HG03378 (cell line): ENCODE results near the gene SV2B.

Source experiments
- ATAC-seq: cut with Tn5 transposase; IDR thresholded peaks from one replicate; pipeline ENCODE4 v1.9.1; 2021; ENCODE audit warnings: mild to moderate bottlenecking, moderate library complexity; ENCODE audit not compliant: unreplicated experiment

Gene SV2B

DNA sequence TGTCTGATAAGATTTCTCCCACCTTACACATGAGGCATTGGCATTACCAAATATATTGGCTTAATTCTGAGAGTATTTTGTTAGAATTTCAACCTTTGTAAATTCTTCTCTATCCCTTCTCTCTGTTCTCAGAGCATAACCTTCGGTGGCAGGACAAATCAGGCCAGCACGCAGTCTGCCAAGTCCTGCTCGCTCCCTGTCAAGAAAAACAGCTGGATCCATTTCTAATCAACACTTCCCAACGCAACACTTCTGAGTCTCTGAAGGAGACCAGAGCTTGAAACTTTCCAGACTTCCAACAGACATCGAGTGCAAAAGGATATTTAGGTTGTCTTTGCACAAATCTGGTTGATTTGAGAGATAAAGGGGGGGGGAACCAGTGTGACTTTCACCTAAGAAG, 125.7 kb downstream of the SV2B start:
- ATAC-seq, result no peak

DNA sequence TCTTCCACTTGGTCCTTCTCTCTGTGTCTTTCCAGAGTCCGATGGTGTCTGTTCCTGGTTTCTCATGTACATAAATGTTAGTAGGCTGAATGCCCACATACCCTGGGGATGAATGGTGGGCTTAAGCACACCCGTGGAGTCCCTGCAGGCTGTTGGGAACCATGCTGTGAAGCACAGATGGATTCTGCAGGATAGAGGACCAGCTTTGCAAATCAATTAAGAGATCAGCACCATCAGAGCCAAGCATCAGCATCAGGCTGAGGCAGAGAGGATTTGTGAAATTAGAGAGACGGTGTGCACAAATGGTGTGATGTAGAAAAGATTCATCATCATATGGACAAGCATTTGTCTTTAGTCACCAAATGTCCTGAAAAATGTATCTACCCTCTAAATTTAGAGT, 127.1 kb downstream of the SV2B start:
- ATAC-seq, result no peak

DNA sequence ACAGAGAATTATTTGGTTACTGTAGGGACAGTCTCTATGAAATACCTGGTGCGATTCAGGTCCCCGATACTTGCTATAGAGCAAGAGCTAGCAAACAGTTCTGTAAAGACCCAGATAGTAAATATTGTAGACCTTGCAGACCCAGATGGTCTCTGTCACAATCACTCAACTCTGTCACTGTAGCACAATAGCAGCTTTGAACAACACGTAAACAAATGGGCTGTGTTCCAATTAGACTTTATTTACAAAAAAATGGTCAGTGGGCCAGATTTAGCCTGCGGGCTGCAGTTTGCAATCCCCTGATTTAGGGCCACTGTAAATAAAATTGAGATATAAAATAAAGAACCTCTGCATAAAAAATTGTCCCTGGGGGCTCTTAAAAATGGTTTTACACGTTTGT, 127.7 kb downstream of the SV2B start:
- no peak for ATAC-seq

DNA sequence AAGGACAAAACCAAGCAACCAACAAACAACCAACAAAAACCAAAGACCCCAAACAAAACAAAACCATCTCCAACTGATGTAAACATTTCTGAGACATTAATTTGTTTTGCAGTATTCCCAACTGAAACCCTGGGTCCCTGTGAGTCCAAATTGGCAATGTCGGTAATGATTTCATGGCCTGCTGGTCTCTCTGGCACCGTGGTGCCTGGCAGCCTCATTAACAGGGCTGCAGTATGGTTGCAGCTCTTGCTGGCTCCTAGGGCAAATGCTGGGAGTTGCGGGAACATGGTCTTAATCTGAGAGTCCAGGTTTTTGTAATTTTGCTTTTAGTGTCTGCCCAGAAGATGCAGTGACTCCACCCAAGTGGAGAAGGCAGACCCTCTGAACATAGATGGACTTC, 128.3 kb downstream of the SV2B start:
- no peak for ATAC-seq

DNA sequence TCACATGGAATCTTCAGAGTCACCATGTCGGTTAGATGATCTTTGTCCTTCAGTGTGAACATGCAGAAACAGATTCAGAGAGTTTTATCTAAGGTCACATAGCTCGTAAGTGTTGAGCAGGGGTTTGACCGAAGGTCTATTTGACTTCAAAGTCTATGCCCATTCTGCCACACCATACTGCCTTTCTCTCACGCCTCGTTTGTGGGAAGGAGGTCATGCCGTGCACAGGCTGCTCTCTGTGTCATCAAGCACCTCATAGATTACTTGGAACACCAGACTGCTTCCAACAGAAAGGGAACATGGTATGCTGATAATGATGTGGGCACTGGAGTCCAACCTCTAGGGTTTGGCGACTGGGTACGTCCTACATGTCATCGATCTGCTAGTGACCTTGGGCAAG, 128.8 kb downstream of the SV2B start:
- no peak for ATAC-seq

DNA sequence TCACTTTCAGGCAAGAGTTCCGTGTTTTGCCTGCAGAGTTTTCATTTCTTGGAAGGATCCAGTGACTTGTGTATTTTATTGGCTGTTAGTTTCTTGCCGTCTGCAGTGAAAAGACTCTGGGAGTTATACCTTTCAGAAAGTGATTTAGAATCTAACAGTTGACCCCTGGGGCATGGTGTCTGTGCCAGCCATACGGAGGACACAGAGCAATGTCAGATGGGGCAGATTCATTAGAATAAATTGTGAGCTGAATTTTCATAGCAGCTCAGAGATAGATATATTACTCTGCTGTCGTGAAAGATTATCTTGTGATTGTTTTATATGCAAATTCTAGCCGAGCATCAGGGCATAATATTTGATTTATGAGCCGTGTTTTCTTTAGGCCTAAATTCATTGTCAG, 131.6 kb downstream of the SV2B start:
- no peak for ATAC-seq

DNA sequence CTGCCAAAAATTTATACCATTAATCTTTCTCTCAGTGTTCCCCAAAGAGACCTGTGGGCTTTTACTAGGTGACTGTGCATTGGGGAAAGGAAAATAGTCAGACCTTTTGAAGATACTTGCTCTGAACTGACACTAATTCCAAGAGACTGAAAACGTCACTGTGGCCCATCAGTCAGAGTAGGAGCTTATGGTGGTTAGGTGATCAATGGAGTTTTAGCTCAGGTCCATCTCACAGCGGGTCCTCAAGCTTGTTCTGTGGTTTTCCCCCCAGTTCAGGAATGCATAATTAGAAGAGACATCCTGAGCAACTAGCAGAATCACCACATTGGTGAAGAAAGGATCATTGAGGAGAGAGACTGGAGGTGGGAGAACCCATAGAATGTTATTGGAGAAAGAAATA, 134.7 kb downstream of the SV2B start:
- ATAC-seq, result no peak

DNA sequence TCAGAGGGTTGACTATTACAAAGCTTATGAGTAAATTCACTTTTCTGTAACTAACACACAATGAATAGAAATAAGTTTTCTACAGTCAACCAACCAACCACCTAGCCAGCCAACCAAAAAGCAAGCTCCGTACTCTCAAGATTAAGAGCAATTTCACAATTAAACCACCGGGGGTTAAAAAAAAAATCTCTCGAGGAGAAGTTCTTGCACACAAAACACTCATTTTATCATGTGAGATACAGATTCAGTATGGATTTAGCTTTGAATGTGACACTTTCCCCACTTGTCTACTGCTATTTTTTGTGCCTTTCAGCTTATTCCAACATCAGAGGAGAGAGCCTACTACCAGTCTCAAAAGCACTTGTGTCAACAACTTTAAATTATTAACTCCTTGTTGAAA, 135.3 kb downstream of the SV2B start:
- ATAC-seq, result no peak

DNA sequence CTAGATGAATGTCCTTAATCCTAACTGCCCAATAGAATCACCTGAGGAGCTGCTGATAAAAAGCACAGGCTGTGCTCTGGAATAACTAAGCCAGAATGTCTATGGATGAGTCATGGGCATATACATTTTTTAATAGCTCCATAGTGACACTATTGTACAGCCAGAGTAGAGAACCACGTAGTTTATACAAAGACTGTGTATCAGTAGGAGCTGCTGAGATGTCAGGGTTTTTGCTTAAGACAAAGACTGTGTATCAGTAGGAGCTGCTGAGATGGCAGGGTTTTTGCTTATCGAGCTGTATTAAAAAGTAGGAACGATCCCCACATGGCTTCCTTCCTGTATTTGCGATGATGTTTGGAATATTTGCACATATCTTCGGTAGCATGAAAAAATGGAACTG, 137.4 kb downstream of the SV2B start:
- ATAC-seq, result no peak

DNA sequence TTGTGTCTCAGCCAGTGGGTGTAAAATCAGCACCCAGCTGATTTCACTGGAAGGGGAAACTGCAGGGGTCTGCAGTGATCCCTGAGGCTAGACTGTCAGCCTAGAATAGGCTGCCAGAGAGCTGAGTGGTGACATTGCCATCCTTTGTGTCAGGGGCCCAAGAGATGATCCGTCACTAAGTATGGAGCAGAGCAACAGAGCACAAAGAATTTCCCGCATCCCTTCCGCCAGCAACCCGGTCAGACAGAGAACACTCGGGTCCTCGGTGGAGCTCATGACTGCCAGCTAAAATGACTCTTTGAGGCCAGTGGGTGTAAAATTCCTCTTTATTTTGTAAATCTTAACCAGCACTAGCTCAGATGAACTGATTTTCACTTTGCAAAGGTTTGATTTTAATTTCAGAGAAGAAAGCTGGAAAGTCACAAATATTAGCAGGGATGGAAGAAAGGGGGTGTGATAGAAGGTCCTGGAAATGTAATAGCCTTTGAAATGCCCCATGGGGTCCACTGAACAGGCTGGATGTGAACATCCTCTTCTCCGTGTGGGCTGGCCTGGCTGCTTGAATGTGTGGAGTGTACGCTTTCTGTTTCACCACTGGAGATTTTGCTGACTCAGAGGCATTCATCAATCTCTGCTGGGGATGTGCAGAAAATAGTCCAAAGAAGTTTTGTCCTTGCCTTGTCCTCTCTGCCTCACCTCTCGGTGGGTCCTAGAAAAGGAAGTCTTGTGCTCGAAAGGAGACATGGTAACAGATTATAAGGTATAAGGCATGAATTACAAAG, 138.8 kb downstream of the SV2B start:
- no peak for ATAC-seq

DNA sequence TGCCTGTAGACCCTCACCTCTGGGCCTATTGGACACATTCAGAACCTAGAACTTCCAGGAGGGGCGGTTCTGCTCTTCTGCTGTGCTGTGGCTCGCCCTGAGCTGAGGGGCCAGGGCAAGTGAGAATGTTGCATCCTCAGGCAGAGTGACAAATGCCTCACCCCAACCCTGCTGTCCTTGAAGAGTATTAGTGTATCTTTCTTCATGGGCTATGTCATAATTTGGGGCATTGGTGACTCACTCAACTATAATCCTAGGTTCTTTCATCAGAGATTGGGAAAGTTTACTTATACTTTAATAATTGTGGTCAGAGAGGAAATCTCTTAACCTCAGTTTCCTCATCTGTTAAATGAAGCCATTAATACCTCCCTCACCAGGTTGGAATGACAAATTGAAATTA, 143.8 kb downstream of the SV2B start:
- ATAC-seq, result no peak

DNA sequence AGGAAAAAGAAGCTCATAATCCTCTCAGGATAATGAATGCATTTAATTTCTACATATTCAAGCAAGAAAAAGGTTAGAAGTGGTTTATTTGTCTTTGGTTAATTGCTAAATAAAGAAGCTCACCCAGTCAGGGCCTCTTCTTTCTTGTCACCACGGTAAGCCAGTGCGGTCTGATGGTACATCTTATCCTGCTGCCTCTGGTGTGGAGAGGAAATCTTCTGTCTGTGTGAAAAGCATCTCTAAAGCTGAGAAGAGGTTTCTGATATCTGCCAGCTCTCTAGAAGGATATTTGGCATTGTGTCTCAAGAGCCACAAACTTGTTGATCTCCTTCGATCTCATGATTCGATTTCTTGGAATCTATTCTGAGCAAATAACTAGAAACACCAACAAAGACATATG, 144.9 kb downstream of the SV2B start:
- ATAC-seq, result no peak

DNA sequence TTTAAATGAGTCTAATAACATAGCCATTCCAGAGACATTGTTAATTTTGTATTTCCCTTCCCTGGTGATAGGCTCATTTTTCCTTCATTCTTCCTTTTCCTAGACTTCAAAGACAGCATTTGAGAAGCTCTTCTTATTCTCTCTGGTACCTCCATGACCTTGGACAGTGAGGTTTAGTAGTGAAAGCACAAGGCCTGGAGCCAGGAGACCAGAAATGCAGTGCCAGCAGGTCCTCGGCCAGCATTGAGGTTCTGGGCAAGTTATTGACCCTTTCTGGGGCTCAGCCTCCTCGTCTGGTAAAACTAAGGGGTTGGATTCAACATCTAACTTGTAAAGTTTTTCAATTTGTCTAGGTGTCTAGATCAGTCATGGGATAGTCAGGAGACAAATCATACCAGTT, 146.9 kb downstream of the SV2B start:
- no peak for ATAC-seq

DNA sequence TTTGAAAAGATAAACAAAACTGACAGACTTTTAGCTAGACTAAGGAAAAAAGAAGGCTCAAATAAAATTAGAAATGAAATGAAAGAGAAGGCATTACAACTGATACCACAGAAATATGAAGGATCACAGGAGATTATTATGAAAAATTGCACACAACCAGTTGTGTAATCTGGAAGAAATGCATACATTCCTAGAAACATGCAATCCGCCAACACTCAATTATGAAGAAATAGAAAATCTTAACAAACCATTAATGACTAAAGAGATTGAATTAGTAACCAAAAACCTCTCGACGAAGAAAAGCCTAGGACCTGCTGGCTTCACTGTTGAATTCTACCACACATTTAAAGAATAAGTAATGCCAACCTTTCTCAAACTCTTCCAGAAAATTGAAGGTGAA, 149.5 kb downstream of the SV2B start:
- ATAC-seq, result no peak

DNA sequence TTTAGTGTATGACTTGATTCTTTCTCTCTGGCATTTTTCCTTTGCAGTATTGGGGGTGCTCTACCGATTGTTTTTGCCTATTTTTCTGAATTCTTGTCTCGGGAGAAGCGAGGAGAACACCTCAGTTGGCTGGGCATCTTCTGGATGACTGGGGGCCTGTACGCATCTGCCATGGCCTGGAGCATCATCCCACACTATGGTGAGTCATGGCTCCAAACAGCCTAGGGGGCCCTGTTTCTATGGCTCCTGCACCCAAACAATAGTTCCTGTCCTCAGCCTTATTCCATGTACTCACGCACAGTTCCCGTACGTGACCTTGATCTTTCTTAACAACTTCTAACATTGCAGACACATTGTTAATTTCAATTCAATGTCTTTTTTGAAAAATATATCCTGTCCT, 152.3 kb downstream of the SV2B start:
- no peak for ATAC-seq

DNA sequence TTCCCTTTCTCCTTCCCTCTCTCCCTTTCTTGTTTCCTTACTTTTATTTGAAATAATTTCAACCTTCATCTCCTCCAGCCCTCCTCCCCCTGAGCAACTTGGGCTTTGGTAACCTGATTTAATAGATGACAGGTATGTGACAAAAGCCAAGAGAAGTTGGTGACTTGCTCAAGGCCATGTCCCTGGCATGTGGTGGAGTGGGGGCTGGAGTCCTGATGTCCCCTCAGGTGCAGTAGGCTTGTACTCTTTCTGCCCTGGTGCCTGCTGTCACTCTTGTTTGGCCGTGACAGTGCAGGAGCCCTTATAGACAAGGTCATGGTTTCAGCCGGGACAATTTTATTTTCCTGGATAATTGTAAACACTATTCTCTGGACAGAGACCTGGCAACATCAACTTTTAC, 152.7 kb downstream of the SV2B start:
- no peak for ATAC-seq

DNA sequence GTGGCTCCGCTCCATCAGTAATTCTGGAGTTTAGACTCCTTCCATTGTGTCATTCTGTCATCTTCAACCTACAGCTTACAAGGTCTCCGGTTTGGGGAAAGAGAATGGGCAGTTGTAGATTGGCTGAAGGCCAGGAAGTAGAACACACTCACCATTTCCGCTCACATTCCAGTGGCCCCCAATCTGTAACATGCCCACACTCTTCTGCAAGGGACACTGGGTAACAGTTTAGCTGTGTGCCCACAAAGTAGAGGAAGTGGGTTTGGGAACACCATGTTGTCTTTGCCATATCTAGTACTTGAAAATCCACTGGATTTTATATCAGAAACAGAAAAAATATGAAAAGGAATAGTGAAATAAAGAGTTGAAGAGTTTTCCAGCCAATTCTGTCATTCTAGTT, 153.5 kb downstream of the SV2B start:
- ATAC-seq, result no peak

DNA sequence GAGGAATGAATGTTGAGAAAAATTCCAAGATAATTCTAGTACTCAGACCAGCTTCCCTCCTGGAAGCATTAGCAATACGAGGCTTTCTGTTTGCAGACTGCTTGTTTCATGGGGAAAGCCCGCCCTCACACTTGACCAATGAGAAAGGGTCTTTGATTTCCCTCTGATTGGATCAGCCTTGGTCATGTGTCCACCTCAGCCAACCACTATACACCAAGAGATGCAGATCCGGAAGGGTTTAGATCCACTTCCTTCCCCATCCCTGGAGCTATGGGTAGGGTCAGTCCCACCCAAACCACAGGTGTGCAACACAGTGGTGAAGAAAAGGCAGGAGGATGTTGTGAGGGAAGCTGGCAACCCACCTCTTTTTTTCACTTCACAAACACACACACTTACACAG, 154.7 kb downstream of the SV2B start:
- ATAC-seq, result no peak

DNA sequence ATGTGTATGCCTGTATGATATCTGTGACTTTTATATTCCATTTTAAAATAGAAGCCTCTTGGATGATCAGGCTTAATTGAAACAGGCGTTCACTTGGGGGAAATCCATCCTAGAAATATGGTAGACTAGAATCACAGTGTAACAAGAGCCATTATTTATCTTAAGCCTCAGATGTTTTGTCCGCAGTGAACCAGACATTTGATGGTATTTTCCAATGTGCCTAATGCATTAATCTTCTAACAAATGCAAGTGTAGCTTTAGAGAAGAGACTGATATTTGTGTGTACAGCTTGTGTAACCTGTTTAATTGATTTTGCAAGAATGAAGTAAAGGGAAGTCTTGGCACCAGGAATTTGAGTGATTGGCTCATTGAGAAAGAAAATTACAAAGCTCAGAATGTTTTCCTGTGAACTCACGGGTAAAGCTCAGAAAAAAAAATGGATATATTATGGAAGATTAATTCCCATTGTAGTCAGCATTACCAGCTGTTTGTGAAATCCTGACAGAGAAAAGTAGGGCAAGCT, 155.7 kb downstream of the SV2B start:
- ATAC-seq, result no peak

DNA sequence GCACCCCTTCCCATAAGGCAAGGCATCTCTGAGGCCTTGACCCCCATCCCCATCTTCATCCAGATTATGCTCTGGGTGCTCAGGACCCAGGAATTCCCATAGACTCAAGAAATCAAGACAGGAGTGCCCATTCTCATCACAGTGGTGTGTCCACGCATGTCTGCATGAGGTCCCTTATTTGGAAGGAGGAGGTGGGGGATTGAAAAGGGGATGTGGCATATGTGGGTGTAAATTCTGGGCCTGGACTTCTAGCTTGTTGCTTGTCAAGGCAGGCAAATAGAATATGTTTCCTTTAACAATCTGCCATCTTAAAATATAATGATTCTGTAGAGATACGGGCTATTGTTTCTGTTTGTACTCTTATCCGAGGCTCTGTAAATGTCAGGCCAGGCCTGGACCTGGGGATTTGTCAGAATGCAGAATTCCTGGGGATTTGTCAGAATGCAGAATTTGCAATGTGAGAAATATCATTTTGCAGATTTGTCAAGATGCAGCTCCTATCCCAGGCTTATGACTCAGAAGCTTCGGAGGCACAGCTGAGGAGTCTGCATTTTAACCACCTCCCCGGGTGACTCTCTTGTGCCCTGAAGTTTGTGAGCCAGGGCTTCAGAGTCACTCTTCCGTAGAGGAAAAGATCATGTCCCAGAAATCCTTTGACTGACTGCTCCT, 157.8 kb downstream of the SV2B start:
- ATAC-seq, result no peak

DNA sequence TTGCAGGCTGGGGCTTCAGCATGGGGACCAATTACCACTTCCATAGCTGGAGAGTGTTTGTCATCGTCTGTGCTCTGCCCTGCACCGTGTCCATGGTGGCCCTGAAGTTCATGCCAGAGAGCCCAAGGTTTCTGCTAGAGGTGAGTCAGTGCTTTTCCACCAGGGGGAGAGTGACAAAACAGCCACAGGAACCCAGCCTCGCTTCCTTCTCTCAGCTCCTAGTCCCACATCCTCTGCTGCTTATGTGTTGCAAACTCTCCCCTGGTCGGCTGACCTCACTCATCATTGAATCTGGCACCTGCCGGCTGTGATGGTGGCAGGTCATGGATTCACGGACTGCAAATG, 158.3 kb downstream of the SV2B start:
- no peak for ATAC-seq

DNA sequence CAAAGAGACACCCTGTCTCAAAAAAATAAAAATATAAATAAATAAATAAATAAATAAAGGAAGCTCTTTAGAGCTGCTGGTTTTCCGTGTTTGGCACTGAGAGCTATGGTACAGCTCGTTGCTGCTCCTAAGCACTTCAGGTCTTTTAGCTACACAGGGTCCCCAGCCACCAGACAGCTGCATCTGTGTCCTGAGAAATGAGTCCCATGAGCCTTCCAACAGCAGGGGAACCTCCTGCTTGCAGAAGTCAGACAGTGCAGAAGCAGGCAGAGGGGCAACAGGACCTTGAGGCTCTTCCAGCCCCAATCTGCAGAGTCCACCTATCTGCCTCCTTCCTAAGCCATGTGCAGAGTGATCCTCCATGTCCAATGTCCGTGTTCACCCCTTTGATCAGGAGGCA, 159.0 kb downstream of the SV2B start:
- no peak for ATAC-seq

DNA sequence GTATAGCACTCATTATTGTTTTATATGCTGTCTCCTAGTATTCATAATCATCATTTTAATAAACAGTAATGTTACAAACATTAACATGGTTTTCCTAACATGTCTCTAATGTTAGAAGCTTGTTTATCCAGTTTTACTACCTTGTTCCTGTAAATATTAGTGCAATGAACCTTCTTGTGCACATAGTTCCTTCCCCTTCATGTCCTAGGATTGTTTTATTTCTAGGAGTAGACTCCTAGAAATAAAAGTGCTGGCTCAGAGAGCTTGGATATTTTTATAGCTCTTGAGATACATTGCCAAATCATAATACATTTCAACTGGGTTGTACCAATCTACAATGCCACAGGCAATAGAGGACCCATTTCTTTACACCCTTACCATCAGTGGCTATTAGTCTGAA, 161.3 kb downstream of the SV2B start:
- no peak for ATAC-seq
